Measurements from ENCODE around the gene KPNB1. TPM values are rescaled to one million over a fixed set of nuclear protein-coding genes. Genes with fewer than 3 reads are reported as not detected.

The KPNB1 gene
- total RNA-seq, 1 donor from 2014 or later, result 350 TPM

GRCh38 chr17:47663912-47664623, 14.3 kb downstream of the KPNB1 start:
- peak; percentile 52 for DNase-seq
- TF ChIP-seq, protein P1, sequence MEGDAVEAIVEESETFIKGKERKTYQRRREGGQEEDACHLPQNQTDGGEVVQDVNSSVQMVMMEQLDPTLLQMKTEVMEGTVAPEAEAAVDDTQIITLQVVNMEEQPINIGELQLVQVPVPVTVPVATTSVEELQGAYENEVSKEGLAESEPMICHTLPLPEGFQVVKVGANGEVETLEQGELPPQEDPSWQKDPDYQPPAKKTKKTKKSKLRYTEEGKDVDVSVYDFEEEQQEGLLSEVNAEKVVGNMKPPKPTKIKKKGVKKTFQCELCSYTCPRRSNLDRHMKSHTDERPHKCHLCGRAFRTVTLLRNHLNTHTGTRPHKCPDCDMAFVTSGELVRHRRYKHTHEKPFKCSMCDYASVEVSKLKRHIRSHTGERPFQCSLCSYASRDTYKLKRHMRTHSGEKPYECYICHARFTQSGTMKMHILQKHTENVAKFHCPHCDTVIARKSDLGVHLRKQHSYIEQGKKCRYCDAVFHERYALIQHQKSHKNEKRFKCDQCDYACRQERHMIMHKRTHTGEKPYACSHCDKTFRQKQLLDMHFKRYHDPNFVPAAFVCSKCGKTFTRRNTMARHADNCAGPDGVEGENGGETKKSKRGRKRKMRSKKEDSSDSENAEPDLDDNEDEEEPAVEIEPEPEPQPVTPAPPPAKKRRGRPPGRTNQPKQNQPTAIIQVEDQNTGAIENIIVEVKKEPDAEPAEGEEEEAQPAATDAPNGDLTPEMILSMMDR (IDR thresholded peaks at IDR 0.05; ENCODE audit: partially characterized antibody, unreplicated experiment), result peak; percentile 76
- no peaks in the 10 kb centered on the region for H3K4me1 Mint-ChIP-seq (ENCODE audit: low read depth, unreplicated experiment)
- no peaks in the 10 kb centered on the region for H3K9me3 Mint-ChIP-seq (ENCODE audit: unreplicated experiment)
- no peak overlapping the region for H3K4me3 Mint-ChIP-seq (ENCODE audit: unreplicated experiment)
- no peaks in the 10 kb centered on the region for H3K36me3 Mint-ChIP-seq (ENCODE audit: unreplicated experiment)
- H3K27me3 Mint-ChIP-seq (ENCODE audit: unreplicated experiment), result no peaks in the 10 kb centered on the region
- H3K27ac Mint-ChIP-seq (ENCODE audit: unreplicated experiment), result peak overlapping the region; percentile 54

DNA sequence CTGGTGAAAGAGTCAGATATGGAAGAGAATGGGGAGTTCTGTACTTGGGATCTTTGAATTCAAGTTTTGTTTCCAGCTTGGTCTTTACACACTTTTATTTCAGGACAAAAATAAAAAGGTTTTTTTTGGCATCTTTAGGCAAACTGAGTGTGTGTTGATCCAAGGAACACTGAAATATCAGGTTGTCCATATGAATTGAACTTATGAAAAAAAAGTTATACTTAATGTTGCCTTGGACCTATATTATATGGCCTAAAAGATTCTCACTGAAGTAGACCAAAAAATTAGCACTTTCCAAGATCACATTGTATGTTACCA, 14.9 kb downstream of the KPNB1 start:
- Mint-ChIP-seq H3K27me3 (ENCODE audit: unreplicated experiment) (no peaks in the 10 kb centered on the region), H3K4me1 (ENCODE audit: low read depth, unreplicated experiment) (no peaks in the 10 kb centered on the region), H3K9me3 (ENCODE audit: unreplicated experiment) (no peaks in the 10 kb centered on the region), H3K4me3 (ENCODE audit: unreplicated experiment) (no peak overlapping the region), H3K27ac (ENCODE audit: unreplicated experiment) (no peak overlapping the region), H3K36me3 (ENCODE audit: unreplicated experiment) (no peaks in the 10 kb centered on the region)
- TF ChIP-seq, protein P1 (IDR thresholded peaks at IDR 0.05; ENCODE audit: partially characterized antibody, unreplicated experiment), result peak; percentile 22
- no peak for DNase-seq

DNA sequence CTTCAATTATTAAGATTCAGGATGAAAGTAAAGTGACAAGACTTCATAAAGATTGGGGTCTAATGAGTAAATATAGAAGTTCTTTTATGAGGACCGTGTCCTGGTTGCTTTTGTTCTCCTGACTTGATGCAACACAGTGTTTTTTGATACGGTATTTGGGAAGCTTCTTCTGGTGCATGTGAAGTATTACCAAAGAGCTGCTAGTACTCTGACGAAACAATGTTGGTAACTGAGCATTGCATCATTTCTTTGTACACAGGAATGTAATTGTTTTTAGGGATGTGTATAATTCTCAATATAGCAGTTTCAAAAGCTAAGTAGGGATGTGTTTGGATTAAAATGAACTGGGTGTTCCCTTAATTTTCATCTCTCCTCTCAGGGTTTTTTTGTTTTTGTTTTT, 15.9 kb downstream of the KPNB1 start:
- TF ChIP-seq, protein P1 (IDR thresholded peaks at IDR 0.05; ENCODE audit: partially characterized antibody, unreplicated experiment), result no peak
- H3K27ac Mint-ChIP-seq (ENCODE audit: unreplicated experiment), result no peak overlapping the region
- H3K4me1 Mint-ChIP-seq (ENCODE audit: low read depth, unreplicated experiment), result no peaks in the 10 kb centered on the region
- H3K4me3 Mint-ChIP-seq (ENCODE audit: unreplicated experiment), result no peak overlapping the region
- no peaks in the 10 kb centered on the region for H3K9me3 Mint-ChIP-seq (ENCODE audit: unreplicated experiment)
- peaks cover 5% of the 10 kb centered on the region for H3K36me3 Mint-ChIP-seq (ENCODE audit: unreplicated experiment)
- no peak for DNase-seq
- peaks cover 2% of the 10 kb centered on the region for H3K27me3 Mint-ChIP-seq (ENCODE audit: unreplicated experiment)

DNA sequence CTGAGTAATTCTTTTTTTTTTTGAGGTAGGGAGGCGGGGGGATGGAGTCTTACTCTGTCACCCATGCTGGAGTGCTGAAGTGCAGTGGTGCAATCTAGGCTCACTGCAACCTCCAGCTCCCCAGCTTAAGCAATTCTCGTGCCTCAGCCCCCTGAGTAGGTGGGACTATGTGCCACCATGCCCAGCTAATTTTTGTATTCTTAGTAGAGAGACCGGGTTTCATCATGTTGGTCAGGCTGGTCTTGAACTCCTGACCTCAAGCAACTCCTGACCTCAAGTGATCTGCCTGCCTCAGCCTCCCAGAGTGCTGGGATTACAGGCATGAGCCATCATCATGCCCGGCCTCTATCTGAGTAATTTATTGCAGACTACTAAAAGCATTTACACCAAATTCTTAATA, 19.4 kb downstream of the KPNB1 start:
- peaks cover 5% of the 10 kb centered on the region for H3K36me3 Mint-ChIP-seq (ENCODE audit: unreplicated experiment)

DNA sequence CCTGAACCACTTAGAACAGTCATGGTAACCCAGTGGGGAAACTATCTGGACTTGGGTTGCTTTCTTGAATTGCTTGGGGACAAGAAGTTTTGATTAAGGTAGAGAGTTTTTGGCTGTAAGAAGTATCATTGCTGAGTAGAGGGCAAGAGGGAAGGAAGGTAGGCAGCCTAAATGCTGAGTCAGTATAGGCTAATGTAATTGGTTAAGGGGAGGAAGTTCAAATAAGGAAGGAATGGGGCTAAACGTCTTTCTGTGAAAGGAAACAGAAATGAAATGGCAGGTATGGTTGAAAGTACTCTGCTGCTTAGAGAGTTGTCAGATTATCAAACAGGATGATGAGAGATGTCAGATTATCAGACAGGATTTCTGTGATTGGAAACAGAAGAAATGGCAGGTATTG, 20.3 kb downstream of the KPNB1 start:
- Mint-ChIP-seq H3K9me3 (ENCODE audit: unreplicated experiment) (no peaks in the 10 kb centered on the region), H3K27me3 (ENCODE audit: unreplicated experiment) (peaks cover 4% of the 10 kb centered on the region), H3K4me3 (ENCODE audit: unreplicated experiment) (no peak overlapping the region), H3K27ac (ENCODE audit: unreplicated experiment) (no peak overlapping the region), H3K36me3 (ENCODE audit: unreplicated experiment) (peaks cover 5% of the 10 kb centered on the region), H3K4me1 (ENCODE audit: low read depth, unreplicated experiment) (no peaks in the 10 kb centered on the region)
- no peak for DNase-seq
- TF ChIP-seq, protein P1 (IDR thresholded peaks at IDR 0.05; ENCODE audit: partially characterized antibody, unreplicated experiment), result no peak

More for the DNA sequence above, 19.4 kb downstream of the KPNB1 start:
- TF ChIP-seq, protein P1 (IDR thresholded peaks at IDR 0.05; ENCODE audit: partially characterized antibody, unreplicated experiment), result no peak
- no peaks in the 10 kb centered on the region for H3K4me1 Mint-ChIP-seq (ENCODE audit: low read depth, unreplicated experiment)
- no peak for DNase-seq
- H3K27ac Mint-ChIP-seq (ENCODE audit: unreplicated experiment), result no peak overlapping the region
- H3K4me3 Mint-ChIP-seq (ENCODE audit: unreplicated experiment), result no peak overlapping the region
- peaks cover 2% of the 10 kb centered on the region for H3K27me3 Mint-ChIP-seq (ENCODE audit: unreplicated experiment)
- H3K9me3 Mint-ChIP-seq (ENCODE audit: unreplicated experiment), result no peaks in the 10 kb centered on the region

All from glutamatergic neuron (in vitro differentiated cells).